Tibial nerve (tissue), 4 donors: Measurements from ENCODE around the gene PLA2G4A.

Experiments used
- EP300 ChIP-seq, 2 donors: sonication (generic); formaldehyde crosslinking; IDR thresholded peaks; one replicate each; pipeline ENCODE4 v1.6.1; 2017; ENCODE audit warnings: antibody characterized with exemption in 2 of 2, mild to moderate bottlenecking in 1 of 2
- POLR2A ChIP-seq, 2 donors: fragments of 450-650 bp; IDR thresholded peaks; one replicate each; pipeline ENCODE4 v1.6.1; 2017; ENCODE audit warnings: antibody characterized with exemption in 2 of 2, mild to moderate bottlenecking in 2 of 2, moderate library complexity in 2 of 2
- TF ChIP-seq, protein P1 (sequence below), 5 experiments: fragments of 200-600 bp in 3 of 5; fragments of 450-650 bp in 2 of 5; sonication (generic) in 3 of 5; IDR thresholded peaks; one replicate each; pipeline ENCODE4 v1.5.1; 2016 to 2019; ENCODE audit warnings: antibody characterized with exemption in 5 of 5, mild to moderate bottlenecking in 3 of 5, moderate library complexity in 2 of 5

DNA sequence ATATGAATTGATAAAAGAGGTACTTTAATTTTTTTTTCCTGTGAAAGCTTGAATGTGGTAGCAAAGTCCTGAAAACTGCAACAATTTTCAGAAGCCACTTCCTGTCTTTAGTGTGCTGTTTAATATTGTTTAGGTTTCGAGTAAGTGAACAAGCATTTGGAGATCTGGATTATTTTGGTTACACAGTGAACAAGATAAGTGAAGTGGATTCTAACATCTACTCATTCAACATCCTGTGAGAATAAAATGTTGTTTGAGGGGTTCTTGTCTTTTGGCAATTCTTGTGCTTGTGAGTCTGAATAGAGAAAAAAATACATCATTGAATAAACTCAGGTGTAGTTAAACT lies 35.2 kb upstream of the PLA2G4A start:
- TF ChIP-seq POLR2A (IDR thresholded peaks at IDR 0.05) = no peak
- TF ChIP-seq, protein P1, sequence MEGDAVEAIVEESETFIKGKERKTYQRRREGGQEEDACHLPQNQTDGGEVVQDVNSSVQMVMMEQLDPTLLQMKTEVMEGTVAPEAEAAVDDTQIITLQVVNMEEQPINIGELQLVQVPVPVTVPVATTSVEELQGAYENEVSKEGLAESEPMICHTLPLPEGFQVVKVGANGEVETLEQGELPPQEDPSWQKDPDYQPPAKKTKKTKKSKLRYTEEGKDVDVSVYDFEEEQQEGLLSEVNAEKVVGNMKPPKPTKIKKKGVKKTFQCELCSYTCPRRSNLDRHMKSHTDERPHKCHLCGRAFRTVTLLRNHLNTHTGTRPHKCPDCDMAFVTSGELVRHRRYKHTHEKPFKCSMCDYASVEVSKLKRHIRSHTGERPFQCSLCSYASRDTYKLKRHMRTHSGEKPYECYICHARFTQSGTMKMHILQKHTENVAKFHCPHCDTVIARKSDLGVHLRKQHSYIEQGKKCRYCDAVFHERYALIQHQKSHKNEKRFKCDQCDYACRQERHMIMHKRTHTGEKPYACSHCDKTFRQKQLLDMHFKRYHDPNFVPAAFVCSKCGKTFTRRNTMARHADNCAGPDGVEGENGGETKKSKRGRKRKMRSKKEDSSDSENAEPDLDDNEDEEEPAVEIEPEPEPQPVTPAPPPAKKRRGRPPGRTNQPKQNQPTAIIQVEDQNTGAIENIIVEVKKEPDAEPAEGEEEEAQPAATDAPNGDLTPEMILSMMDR (IDR thresholded peaks at IDR 0.05) = no peak
- TF ChIP-seq EP300 (IDR thresholded peaks at IDR 0.05) = no peak
